ENCODE data around the gene TPP2. TPM values are rescaled to one million over a fixed set of nuclear protein-coding genes. Genes with fewer than 3 reads are reported as not detected.

TPP2 gene
- total RNA-seq, 1 experiment from 2014 or later, result 31.6 TPM

- in situ Hi-C loops (cut with HindIII; ENCODE audit: low pct_unique_long_range_greater_than_20kb, low sequenced_read_pairs), result no loop called here
- Histone ChIP-seq H3K36me3 (ENCODE audit: control insufficient read depth, insufficient read depth, low read length) (no peaks in the 10 kb centered on the region), H3K4me3 (ENCODE audit: low read depth in 2 of 2, low read length in 2 of 2) (no peak overlapping the region), H3K27me3 (ENCODE audit: control insufficient read depth, insufficient read depth, low read length) (no peaks in the 10 kb centered on the region), H3K4me1 (ENCODE audit: control insufficient read depth, insufficient read depth, low read length) (no peaks in the 10 kb centered on the region), H3K9me3 (ENCODE audit: control insufficient read depth, insufficient read depth, low read depth, low read length) (no peaks in the 10 kb centered on the region), H3K27ac (ENCODE audit: low read length) (no peak overlapping the region)
- DNase-seq (ENCODE audit: low read depth, low spot score), result peak; percentile 53
- intact Hi-C loops (cut with micrococcal nuclease; ENCODE audit: unreplicated experiment), result loop anchor here (1.0 to 2.0 kb wide), 2 partner anchors 144 to 267 kb away; no protein-coding TSS in a partner anchor
- ATAC-seq, result peak; percentile 74
- TF ChIP-seq POLR2AphosphoS5 (IDR thresholded peaks at IDR 0.05; ENCODE audit: low read depth, low read length) (no peak), CTCF (IDR thresholded peaks at IDR 0.05) (peak; percentile 64)
- no TSS peak for BruUV-seq (replicated peaks)
- POLR2A ChIA-PET, result no interaction called here
- CTCF ChIA-PET, result interaction anchor here (1.8 kb wide), 1 partner anchor 144 kb away, joined by 6 read pairs; no protein-coding TSS in a partner anchor
Measured at GRCh38 chr13:102580552-102581169, 16.1 kb upstream of the TPP2 start.

- DNase-seq (ENCODE audit: low read depth, low spot score) (no peak), ATAC-seq (no peak)
- ChIA-PET CTCF (interaction anchor here (1.8 kb wide), 1 partner anchor 142 kb away, joined by 6 read pairs; no protein-coding TSS in a partner anchor), POLR2A (no interaction called here)
- Histone ChIP-seq H3K36me3 (ENCODE audit: control insufficient read depth, insufficient read depth, low read length) (no peaks in the 10 kb centered on the region), H3K27me3 (ENCODE audit: control insufficient read depth, insufficient read depth, low read length) (no peaks in the 10 kb centered on the region), H3K4me3 (ENCODE audit: low read depth in 2 of 2, low read length in 2 of 2) (no peak overlapping the region), H3K9me3 (ENCODE audit: control insufficient read depth, insufficient read depth, low read depth, low read length) (no peaks in the 10 kb centered on the region), H3K4me1 (ENCODE audit: control insufficient read depth, insufficient read depth, low read length) (no peaks in the 10 kb centered on the region), H3K27ac (ENCODE audit: low read length) (no peak overlapping the region)
- no TSS peak for BruUV-seq (replicated peaks)
- intact Hi-C loops (cut with micrococcal nuclease; ENCODE audit: unreplicated experiment) (no loop called here), in situ Hi-C loops (cut with HindIII; ENCODE audit: low pct_unique_long_range_greater_than_20kb, low sequenced_read_pairs) (no loop called here)
- TF ChIP-seq REST (IDR thresholded peaks at IDR 0.05; ENCODE audit: insufficient read depth in 1 of 2, low read depth in 2 of 2, low read length in 1 of 2) (no peak), TCF7L2 (IDR thresholded peaks at IDR 0.05; ENCODE audit: low read depth, low read length) (no peak), CTCF (IDR thresholded peaks at IDR 0.05) (no peak), SIN3A (IDR thresholded peaks at IDR 0.05; ENCODE audit: borderline replicate concordance, insufficient read depth, low read depth, low read length) (no peak), POLR2AphosphoS5 (IDR thresholded peaks at IDR 0.05; ENCODE audit: low read depth, low read length) (no peak)
Measured at GRCh38 chr13:102582256-102582655, 14.5 kb upstream of the TPP2 start.

All from Panc1 (cell line).